HUES48 (cell line): ENCODE results near the gene SF1.
A peak's percentile ranks its signal among the peaks of the same experiment; 100 is the strongest.

Source experiments
- H3K27ac ChIP-seq: one replicate; pipeline ENCODE4 v1.7.0; 2013; ENCODE audit warnings: low read depth, low read length, inconsistent platforms
- H3K27me3 ChIP-seq: 2 replicates; pipeline ENCODE4 v1.6.1; 2013; ENCODE audit warnings: mild to moderate bottlenecking, low read length; ENCODE audit not compliant: control insufficient read depth, insufficient read depth
- H3K36me3 ChIP-seq: 2 replicates; pipeline ENCODE4 v1.6.1; 2013; ENCODE audit warnings: low read length; ENCODE audit not compliant: control insufficient read depth, insufficient read depth
- H3K4me1 ChIP-seq: 2 replicates; pipeline ENCODE4 v1.6.1; 2013; ENCODE audit warnings: mild to moderate bottlenecking, low read length; ENCODE audit not compliant: control insufficient read depth, insufficient read depth
- H3K4me3 ChIP-seq: 2 replicates; pipeline ENCODE4 v1.5.1; 2013; ENCODE audit warnings: mild to moderate bottlenecking, low read depth, low read length
- H3K9ac ChIP-seq: 2 replicates; pipeline ENCODE4 v1.6.1; 2013; ENCODE audit warnings: mild to moderate bottlenecking, low read depth, low read length, moderate library complexity
- H3K9me3 ChIP-seq: 2 replicates; pipeline ENCODE4 v1.6.1; 2013; ENCODE audit warnings: low read length; ENCODE audit not compliant: control insufficient read depth, insufficient read depth

SF1 gene

GRCh38 chr11:64742087-64742888 is 36.1 kb downstream of the SF1 start:
- Histone ChIP-seq H3K36me3 (no peaks in the 10 kb centered on the region), H3K4me3 (peak overlapping the region; percentile 67), H3K4me1 (peaks cover 23% of the 10 kb centered on the region), H3K9me3 (no peaks in the 10 kb centered on the region), H3K9ac (no peak overlapping the region; the same call in 1 of the 2 replicates), H3K27me3 (peaks cover 43% of the 10 kb centered on the region), H3K27ac (no peak overlapping the region)

- Histone ChIP-seq H3K4me3 (peak overlapping the region; percentile 67), H3K27ac (no peak overlapping the region), H3K9me3 (no peaks in the 10 kb centered on the region), H3K9ac (no peak overlapping the region), H3K27me3 (peaks cover 43% of the 10 kb centered on the region), H3K36me3 (no peaks in the 10 kb centered on the region), H3K4me1 (peaks cover 23% of the 10 kb centered on the region)
Measured at GRCh38 chr11:64741375-64742086, 36.8 kb downstream of the SF1 start.

GRCh38 chr11:64739871-64740270 is 38.5 kb downstream of the SF1 start:
- Histone ChIP-seq H3K9me3 (no peaks in the 10 kb centered on the region), H3K4me1 (peaks cover 23% of the 10 kb centered on the region), H3K4me3 (no peak overlapping the region), H3K27me3 (peaks cover 43% of the 10 kb centered on the region), H3K9ac (no peak overlapping the region), H3K36me3 (peaks cover 1% of the 10 kb centered on the region; the same call in 1 of the 2 replicates), H3K27ac (no peak overlapping the region)

- H3K9me3 ChIP-seq = no peaks in the 10 kb centered on the region
Measured at GRCh38 chr11:64736654-64737053, 41.7 kb downstream of the SF1 start.

GRCh38 chr11:64735725-64736259 is 42.5 kb downstream of the SF1 start:
- Histone ChIP-seq H3K27ac (no peak overlapping the region), H3K4me1 (peaks cover 13% of the 10 kb centered on the region), H3K9me3 (no peaks in the 10 kb centered on the region), H3K36me3 (peaks cover 4% of the 10 kb centered on the region; the same call in 1 of the 2 replicates), H3K27me3 (peaks cover 9% of the 10 kb centered on the region), H3K4me3 (no peak overlapping the region), H3K9ac (no peak overlapping the region)

More at GRCh38 chr11:64736654-64737053, 41.7 kb downstream of the SF1 start:
- H3K36me3 ChIP-seq = peaks cover 4% of the 10 kb centered on the region; the same call in 1 of the 2 replicates
- peaks cover 17% of the 10 kb centered on the region for H3K4me1 ChIP-seq
- H3K27me3 ChIP-seq = peaks cover 17% of the 10 kb centered on the region
- no peak overlapping the region for H3K27ac ChIP-seq
- H3K9ac ChIP-seq = no peak overlapping the region
- H3K4me3 ChIP-seq = no peak overlapping the region

- Histone ChIP-seq H3K4me3 (no peak overlapping the region), H3K9ac (no peak overlapping the region), H3K36me3 (peaks cover 4% of the 10 kb centered on the region; the same call in 1 of the 2 replicates), H3K9me3 (no peaks in the 10 kb centered on the region), H3K4me1 (peaks cover 18% of the 10 kb centered on the region), H3K27ac (no peak overlapping the region), H3K27me3 (peaks cover 2% of the 10 kb centered on the region; the same call in 1 of the 2 replicates)
Measured at GRCh38 chr11:64734811-64735724, 43.3 kb downstream of the SF1 start.

- Histone ChIP-seq H3K27me3 (no peaks in the 10 kb centered on the region), H3K36me3 (peaks cover 4% of the 10 kb centered on the region; the same call in 1 of the 2 replicates), H3K4me3 (no peak overlapping the region)
Measured at GRCh38 chr11:64731601-64732000, 46.7 kb downstream of the SF1 start.

GRCh38 chr11:64729851-64730382 is 48.4 kb downstream of the SF1 start:
- Histone ChIP-seq H3K4me3 (no peak overlapping the region), H3K27me3 (no peaks in the 10 kb centered on the region), H3K4me1 (peaks cover 26% of the 10 kb centered on the region), H3K36me3 (peaks cover 3% of the 10 kb centered on the region; the same call in 1 of the 2 replicates), H3K27ac (no peak overlapping the region), H3K9me3 (no peaks in the 10 kb centered on the region), H3K9ac (no peak overlapping the region)

More at GRCh38 chr11:64731601-64732000, 46.7 kb downstream of the SF1 start:
- Histone ChIP-seq H3K9ac (no peak overlapping the region), H3K27ac (no peak overlapping the region), H3K9me3 (no peaks in the 10 kb centered on the region), H3K4me1 (peaks cover 13% of the 10 kb centered on the region)

- Histone ChIP-seq H3K4me1 (peaks cover 30% of the 10 kb centered on the region), H3K27me3 (no peaks in the 10 kb centered on the region), H3K9ac (no peak overlapping the region), H3K27ac (no peak overlapping the region), H3K9me3 (no peaks in the 10 kb centered on the region), H3K4me3 (no peak overlapping the region), H3K36me3 (no peaks in the 10 kb centered on the region)
Measured at GRCh38 chr11:64728757-64729365, 49.5 kb downstream of the SF1 start.
